Measurements from ENCODE around the gene E4F1. TPM values are rescaled to one million over a fixed set of nuclear protein-coding genes. Genes with fewer than 3 reads are reported as not detected.

The E4F1 gene
- total and polyA plus RNA-seq, 2 experiments from 2014 or later, result 15.5 to 19.7 TPM

DNA sequence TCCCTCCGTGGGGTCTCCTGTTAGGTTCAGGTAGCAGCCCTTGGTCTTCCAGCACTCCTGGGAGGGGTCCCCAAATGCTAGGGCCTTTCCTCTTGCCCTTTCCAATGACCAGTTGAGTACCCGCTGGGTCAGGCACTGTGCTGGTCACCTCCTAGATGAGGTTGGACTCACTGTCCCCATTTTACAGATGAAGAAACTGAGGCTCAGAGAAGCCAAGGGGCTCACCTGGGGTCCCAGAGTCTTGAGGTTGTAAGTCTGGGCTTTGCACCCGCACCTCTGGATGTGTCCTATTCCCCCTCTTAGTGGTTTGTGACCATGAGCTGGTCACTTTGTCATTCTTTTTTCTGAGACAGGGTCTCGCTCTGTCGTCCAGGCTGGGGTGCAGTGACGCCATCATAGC, 25.6 kb upstream of the E4F1 start:
- Histone ChIP-seq H3K4me3 (no peak overlapping the region), H3K27me3 (peaks cover 23% of the 10 kb centered on the region), H3K4me2 (no peak overlapping the region), H3K9me2 (replicated peaks; ENCODE audit: insufficient read depth) (no peaks in the 10 kb centered on the region), H3K79me2 (no peaks in the 10 kb centered on the region), H2AFZ (no peak overlapping the region), H3K4me1 (ENCODE audit: insufficient read depth) (peaks cover 10% of the 10 kb centered on the region), H3K9me3 (ENCODE audit: low read depth) (no peaks in the 10 kb centered on the region), H3K36me3 (replicated peaks; ENCODE audit: insufficient read depth, low read depth) (no peaks in the 10 kb centered on the region), H4K20me1 (ENCODE audit: insufficient read depth, poor library complexity, severe bottlenecking) (no peaks in the 10 kb centered on the region), H3K27ac (no peak overlapping the region)
- WGBS (ENCODE audit: low lambda C conversion rate, missing lambda C conversion rate), result 83% methylated on average over 6 of the region's 6 CpGs
- no peak for DNase-seq (ENCODE audit: low spot score)
- TF ChIP-seq EZH2 (IDR thresholded peaks at IDR 0.05; ENCODE audit: borderline replicate concordance) (no peak), EZH2phosphoT487 (IDR thresholded peaks at IDR 0.05; ENCODE audit: low read depth, severe bottlenecking, unreplicated experiment) (no peak)
- TF ChIP-seq, protein P1, sequence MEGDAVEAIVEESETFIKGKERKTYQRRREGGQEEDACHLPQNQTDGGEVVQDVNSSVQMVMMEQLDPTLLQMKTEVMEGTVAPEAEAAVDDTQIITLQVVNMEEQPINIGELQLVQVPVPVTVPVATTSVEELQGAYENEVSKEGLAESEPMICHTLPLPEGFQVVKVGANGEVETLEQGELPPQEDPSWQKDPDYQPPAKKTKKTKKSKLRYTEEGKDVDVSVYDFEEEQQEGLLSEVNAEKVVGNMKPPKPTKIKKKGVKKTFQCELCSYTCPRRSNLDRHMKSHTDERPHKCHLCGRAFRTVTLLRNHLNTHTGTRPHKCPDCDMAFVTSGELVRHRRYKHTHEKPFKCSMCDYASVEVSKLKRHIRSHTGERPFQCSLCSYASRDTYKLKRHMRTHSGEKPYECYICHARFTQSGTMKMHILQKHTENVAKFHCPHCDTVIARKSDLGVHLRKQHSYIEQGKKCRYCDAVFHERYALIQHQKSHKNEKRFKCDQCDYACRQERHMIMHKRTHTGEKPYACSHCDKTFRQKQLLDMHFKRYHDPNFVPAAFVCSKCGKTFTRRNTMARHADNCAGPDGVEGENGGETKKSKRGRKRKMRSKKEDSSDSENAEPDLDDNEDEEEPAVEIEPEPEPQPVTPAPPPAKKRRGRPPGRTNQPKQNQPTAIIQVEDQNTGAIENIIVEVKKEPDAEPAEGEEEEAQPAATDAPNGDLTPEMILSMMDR (IDR thresholded peaks at IDR 0.05; ENCODE audit: poor library complexity), result no peak

DNA sequence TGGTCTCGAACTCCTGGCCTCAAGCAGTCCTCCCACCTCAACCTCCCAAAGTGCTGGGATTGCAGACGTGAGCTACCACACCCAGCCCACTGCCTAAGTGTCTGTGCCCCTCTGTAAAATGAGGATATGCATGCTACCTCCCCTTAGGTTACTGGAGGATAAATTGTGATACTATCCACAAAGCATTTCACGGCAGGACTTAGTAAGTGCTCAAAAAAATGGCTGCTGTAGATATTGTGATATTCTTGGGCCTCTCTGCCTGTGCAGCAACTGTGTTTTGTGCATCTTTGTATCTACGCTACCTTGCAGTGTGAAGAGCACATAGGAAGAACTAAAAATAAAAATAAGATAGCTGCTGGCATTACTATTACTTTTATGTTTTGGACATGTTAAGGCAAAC, 25.1 kb upstream of the E4F1 start:
- Histone ChIP-seq H3K36me3 (replicated peaks; ENCODE audit: insufficient read depth, low read depth) (no peaks in the 10 kb centered on the region), H4K20me1 (ENCODE audit: insufficient read depth, poor library complexity, severe bottlenecking) (no peaks in the 10 kb centered on the region), H2AFZ (no peak overlapping the region), H3K79me2 (no peaks in the 10 kb centered on the region), H3K4me2 (no peak overlapping the region), H3K4me3 (no peak overlapping the region), H3K27ac (no peak overlapping the region), H3K9me2 (replicated peaks; ENCODE audit: insufficient read depth) (no peaks in the 10 kb centered on the region), H3K27me3 (peaks cover 23% of the 10 kb centered on the region), H3K9me3 (ENCODE audit: low read depth) (no peaks in the 10 kb centered on the region), H3K4me1 (ENCODE audit: insufficient read depth) (peaks cover 10% of the 10 kb centered on the region)
- TF ChIP-seq EZH2phosphoT487 (IDR thresholded peaks at IDR 0.05; ENCODE audit: low read depth, severe bottlenecking, unreplicated experiment) (no peak), EZH2 (IDR thresholded peaks at IDR 0.05; ENCODE audit: borderline replicate concordance) (no peak)
- TF ChIP-seq, protein P1 (IDR thresholded peaks at IDR 0.05; ENCODE audit: poor library complexity), result no peak
- DNase-seq (ENCODE audit: low spot score), result no peak
- WGBS (ENCODE audit: low lambda C conversion rate, missing lambda C conversion rate), result 70% methylated on average over 4 of the region's 4 CpGs

DNA sequence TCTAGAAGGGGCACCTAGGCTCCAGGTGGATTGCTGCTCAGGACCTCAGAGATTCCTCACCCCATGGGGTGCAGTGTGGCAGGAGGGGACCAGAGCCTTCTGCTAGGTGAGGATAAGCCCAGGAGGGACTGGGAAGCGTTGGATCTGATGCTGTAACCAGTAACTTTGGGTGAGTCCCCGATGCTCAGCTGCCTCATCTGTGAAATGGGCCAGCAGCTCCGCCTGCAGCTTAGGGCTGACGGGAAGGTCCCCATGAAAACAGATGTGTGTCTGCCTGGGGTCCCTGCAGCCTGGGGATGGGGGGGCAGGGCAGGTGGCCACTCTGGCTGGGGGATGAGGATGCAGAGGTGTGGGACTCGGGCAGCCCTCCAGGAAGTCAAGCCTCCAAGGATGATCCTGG, 24.3 kb upstream of the E4F1 start:
- no peak overlapping the region for H2AFZ ChIP-seq
- WGBS (ENCODE audit: low lambda C conversion rate, missing lambda C conversion rate), result 93% methylated on average over 5 of the region's 5 CpGs

More for the DNA sequence above, 24.3 kb upstream of the E4F1 start:
- H4K20me1 ChIP-seq (ENCODE audit: insufficient read depth, poor library complexity, severe bottlenecking), result no peaks in the 10 kb centered on the region
- no peaks in the 10 kb centered on the region for H3K79me2 ChIP-seq
- no peak overlapping the region for H3K4me3 ChIP-seq
- H3K9me3 ChIP-seq (ENCODE audit: low read depth), result no peaks in the 10 kb centered on the region
- H3K4me2 ChIP-seq, result no peak overlapping the region
- H3K27ac ChIP-seq, result no peak overlapping the region
- H3K27me3 ChIP-seq, result peaks cover 23% of the 10 kb centered on the region
- DNase-seq (ENCODE audit: low spot score), result no peak
- TF ChIP-seq, protein P1 (IDR thresholded peaks at IDR 0.05; ENCODE audit: poor library complexity), result no peak
- H3K4me1 ChIP-seq (ENCODE audit: insufficient read depth), result peaks cover 10% of the 10 kb centered on the region
- H3K9me2 ChIP-seq (replicated peaks; ENCODE audit: insufficient read depth), result no peaks in the 10 kb centered on the region
- no peaks in the 10 kb centered on the region for H3K36me3 ChIP-seq (replicated peaks; ENCODE audit: insufficient read depth, low read depth)
